Stimulated activated CD4-positive, alpha-beta T cell treated with anti-CD3 and anti-CD28 coated beads, TNF-alpha, amount 100 ng/mL, for 4 hours (primary cell): ENCODE results near the gene GABRB1.

Source experiments
- DNase-seq, 3 experiments: peaks; one replicate each; pipeline ENCODE4 v3.0.0-alpha.2; 2020; ENCODE audit warnings: low read depth in 3 of 3

Gene GABRB1

GRCh38 chr4:47049347-47049746, 18.0 kb downstream of the GABRB1 start:
- DNase-seq, result no peak

GRCh38 chr4:47050761-47051725, 19.7 kb downstream of the GABRB1 start:
- no peak for DNase-seq

DNA sequence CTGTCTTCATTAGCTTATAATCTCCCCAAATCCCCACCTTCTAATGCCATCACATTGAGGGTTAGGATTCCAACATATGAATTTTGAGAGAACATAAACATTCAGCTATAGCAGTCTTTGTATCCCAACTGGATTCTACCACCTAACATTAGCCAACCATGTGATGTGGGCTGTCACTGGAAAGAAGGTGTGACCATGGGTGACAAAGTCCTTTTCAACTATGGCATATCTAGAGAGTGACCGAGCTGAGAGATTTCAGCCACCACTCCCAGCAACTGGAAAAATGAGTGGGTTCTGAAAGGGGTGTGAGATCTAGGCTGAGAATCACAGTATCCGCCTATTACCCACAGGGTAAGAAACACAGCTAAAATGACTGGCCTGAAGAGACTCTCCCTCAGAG, 22.1 kb downstream of the GABRB1 start:
- no peak for DNase-seq

DNA sequence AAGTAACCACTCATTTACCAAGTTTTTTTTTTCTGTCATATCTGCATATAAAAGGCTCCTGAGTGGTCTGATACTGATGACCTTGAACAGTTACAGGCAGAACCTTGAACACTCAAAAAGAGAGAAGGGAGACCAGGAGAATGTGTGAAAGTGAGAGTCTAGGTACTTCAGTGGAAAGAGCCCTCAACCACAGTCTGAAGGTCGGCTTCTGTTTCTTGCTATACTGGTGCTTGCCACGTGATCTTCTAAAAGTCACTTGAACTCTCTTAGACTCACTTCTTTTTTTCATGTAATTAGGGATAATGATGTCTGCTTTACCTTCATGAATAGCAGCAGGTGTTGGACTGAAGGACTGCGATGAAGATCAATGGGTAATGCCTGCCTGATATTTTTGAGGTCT, 22.8 kb downstream of the GABRB1 start:
- no peak for DNase-seq

GRCh38 chr4:47057991-47058390, 26.6 kb downstream of the GABRB1 start:
- DNase-seq, result no peak

GRCh38 chr4:47060561-47060960, 29.2 kb downstream of the GABRB1 start:
- no peak for DNase-seq

- DNase-seq, result no peak
Measured at GRCh38 chr4:47061435-47061834, 30.1 kb downstream of the GABRB1 start.

GRCh38 chr4:47065051-47065481, 33.7 kb downstream of the GABRB1 start:
- DNase-seq, result no peak

DNA sequence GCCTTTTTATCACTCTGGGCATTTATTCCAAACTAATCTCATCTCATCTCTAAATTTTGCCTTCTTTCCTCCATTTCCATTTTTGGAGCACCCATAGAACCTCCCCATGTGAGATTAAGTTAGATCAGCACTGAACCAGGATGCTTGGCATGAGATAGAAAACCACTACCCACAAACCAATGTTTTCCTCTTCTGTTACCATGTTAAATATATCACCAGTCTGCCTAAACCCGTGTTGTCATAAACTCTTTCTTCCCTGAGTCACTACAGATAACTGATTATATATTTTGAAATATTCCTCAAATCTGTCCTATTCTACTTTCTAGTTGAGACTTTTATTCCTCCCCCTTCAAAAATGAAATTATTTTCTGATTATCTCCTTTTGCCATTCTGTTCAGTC, 37.6 kb downstream of the GABRB1 start:
- no peak for DNase-seq

DNA sequence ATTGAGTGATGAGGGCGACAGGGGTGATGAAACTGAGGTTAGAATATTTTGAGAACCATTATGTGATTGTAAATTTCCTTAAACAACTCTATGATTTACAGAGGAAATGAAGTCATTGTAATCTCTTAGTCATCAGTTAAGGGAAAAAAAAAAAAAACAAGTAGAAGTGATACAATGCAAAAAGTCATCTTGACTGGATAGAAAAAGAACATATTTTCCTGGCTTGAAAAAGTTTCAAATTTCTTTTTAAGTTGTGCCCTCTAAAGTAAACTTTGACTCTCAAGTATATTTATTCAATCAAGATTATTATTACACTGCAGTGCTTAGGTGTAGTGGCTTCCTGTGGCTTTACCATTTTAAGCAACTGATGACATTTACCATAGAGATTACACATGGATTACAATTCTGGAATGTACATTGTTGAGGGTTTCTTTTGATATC, 40.6 kb downstream of the GABRB1 start:
- DNase-seq, result no peak

DNA sequence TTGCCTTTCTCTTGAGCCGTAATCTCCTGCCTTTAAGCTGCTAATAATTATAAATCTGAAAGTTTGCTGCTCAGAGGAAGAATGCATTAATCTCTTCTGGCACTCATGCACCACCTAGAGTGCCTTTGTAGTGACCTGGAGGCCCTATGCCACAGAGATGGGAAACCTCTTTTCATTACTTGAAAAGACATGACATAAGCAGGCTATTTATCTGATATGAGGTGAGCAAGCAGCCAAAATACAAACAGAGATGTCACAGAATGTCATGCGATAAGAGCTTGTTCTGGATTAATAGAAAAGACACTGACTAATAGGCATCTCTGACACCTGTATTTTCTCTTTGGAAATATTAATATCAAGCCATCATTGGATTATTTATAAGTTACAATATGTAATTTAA, 42.3 kb downstream of the GABRB1 start:
- no peak for DNase-seq

DNA sequence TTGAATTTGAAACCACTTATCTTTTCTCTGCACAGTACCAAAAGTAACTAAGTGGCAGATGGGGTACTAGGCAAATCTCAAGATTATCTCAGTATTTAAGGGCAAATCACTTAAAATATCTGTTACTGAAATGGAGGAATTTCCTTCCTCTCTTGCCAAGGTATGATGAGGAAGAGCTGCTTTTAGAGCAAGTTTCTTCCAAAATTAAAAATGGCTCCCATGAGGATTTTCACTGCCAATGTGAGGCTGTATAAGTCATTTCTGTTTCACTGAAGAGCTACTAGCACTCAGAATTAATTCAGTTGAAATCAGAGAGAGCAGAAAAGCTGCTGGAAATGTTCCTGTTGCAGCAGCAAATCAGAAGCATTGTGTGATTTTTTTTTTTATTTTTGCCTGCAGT, 43.4 kb downstream of the GABRB1 start:
- no peak for DNase-seq

GRCh38 chr4:47075262-47075661, 43.9 kb downstream of the GABRB1 start:
- no peak for DNase-seq

DNA sequence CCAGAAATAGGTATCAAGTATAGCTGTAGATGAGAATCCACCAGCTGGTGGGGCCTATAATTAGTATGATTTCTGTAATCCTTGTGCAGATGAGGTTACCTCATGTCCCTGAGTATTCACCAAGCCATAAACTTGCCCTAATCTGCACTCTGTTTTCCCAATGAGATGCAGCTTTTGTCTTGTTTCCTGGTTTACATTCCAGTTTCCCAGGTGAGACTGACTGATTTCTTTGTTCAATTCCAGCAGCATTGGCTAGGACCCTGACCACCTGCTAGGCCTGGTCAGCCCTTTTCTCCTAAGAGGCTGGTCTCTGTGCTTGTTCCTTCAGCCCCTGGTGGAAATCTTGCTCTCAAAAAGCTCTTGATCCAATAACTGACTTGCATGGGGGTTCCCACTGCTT, 44.6 kb downstream of the GABRB1 start:
- no peak for DNase-seq

- no peak for DNase-seq
Measured at GRCh38 chr4:47084111-47084510, 52.7 kb downstream of the GABRB1 start.

- no peak for DNase-seq
Measured at GRCh38 chr4:47084795-47085194, 53.4 kb downstream of the GABRB1 start.

DNA sequence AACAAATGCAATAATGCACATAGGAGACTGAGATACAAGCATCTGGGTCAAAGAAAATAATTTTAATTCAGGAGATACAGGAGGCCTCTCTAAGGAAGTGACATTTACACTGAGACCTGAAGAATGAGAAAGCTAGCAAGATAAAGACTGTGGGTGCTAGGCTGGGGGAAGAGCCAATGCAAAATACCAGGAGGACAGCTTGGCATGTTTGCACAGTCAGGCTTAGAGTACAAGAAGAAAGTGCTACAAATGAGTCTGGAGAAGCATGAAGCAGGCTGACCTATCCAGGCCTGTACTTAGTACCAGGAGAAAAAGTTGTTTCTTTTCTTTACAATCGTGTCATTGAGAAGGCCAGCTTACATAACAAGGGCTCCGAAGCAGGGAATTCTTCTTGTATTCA, 56.9 kb downstream of the GABRB1 start:
- DNase-seq, result no peak

GRCh38 chr4:47095884-47096283, 64.5 kb downstream of the GABRB1 start:
- DNase-seq, result no peak

DNA sequence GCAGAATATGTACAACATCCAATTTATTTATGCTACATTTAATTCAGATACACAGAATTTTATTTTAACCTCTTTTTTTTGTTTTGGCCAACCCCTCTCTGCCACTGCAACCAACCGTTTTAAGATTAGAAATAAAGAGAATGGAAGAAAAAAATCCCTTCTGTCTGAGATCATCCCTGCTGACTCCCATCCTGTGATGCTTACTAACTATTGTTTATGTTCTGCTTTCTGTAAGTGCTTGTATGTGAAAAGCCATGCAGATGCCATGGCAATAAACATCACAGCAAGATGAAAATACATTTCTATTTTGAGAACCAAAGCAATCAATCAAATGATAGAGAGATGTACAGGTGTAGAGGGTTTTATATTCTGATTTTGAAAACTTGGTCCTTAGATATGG, 70.1 kb downstream of the GABRB1 start:
- no peak for DNase-seq

GRCh38 chr4:47104986-47105385, 73.6 kb downstream of the GABRB1 start:
- DNase-seq, result no peak

GRCh38 chr4:47106561-47106960, 75.2 kb downstream of the GABRB1 start:
- DNase-seq, result no peak

DNA sequence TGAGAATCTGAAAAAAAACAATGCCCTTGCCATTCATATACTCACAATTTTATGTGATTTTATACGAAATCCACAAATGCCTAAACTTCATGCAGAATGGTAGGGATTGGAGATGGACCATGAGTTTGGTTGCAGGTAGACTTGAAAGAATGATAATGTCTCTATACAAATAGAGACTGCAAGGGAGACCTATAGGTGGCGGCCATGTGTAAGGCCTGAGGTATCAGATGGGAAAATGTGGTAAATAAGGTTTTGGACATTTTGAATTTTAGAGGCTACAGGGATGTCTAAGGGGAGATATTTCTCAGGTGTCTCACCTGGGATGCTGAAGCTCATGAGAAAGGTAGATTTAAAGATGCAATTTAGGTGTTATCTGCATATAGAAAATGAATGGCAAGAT, 78.0 kb downstream of the GABRB1 start:
- no peak for DNase-seq

- no peak for DNase-seq
Measured at GRCh38 chr4:47110546-47111132, 79.3 kb downstream of the GABRB1 start.
